T-helper 2 cell treated with Interferon-gamma antibody and Interleukin-4, amounts not matched to agents 5 μg/mL and 100 μg/mL, for 36 hours (primary cell): Measurements from ENCODE around the gene TRAK2.
"Not testable (repeated sequence)": the region's sequence is repeated elsewhere in the genome, so short reads cannot be mapped to it uniquely, and the experiment has no call there.

Source experiments
- DNase-seq: peaks from one replicate; pipeline ENCODE4 v3.0.0; 2021; ENCODE audit warnings: low spot score
- H3K27ac Mint-ChIP-seq: one replicate; pipeline ENCODE4 v1.8.0; 2021; ENCODE audit warnings: mild to moderate bottlenecking, mixed read lengths
- H3K27me3 Mint-ChIP-seq: one replicate; pipeline ENCODE4 v1.8.0; 2021; ENCODE audit warnings: low read depth, mixed read lengths
- H3K36me3 Mint-ChIP-seq: one replicate; pipeline ENCODE4 v1.8.0; 2021; ENCODE audit warnings: low read depth, mixed read lengths
- H3K4me1 Mint-ChIP-seq: one replicate; pipeline ENCODE4 v1.8.0; 2021; ENCODE audit warnings: low read depth, mixed read lengths
- H3K4me3 Mint-ChIP-seq: one replicate; pipeline ENCODE4 v1.8.0; 2022; ENCODE audit warnings: mild to moderate bottlenecking, moderate library complexity, mixed read lengths
- H3K9me3 Mint-ChIP-seq: one replicate; pipeline ENCODE4 v1.8.0; 2021; ENCODE audit warnings: mixed read lengths

The TRAK2 gene

DNA sequence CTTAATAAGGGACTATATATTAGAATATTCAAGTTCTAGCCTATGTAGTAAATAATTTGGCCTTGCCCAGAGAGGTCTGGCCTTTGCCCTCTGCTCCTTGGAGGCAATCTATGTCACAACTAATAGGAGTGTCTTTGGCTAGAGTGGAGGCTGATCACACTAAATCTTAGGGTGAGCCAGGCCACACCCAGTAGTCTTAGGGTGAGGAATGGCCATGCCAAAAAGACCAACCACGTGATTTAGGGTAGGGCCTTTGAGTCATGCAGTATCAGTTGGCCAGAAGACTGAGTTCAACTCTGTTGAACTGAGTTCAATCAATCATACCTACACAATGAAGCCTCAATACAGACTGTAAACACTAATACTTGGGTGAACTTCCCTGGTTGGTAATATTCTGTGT, 68.1 kb downstream of the TRAK2 start:
- Mint-ChIP-seq H3K4me3 (no peak overlapping the region), H3K36me3 (peaks cover 57% of the 10 kb centered on the region), H3K27ac (no peak overlapping the region), H3K9me3 (no peaks in the 10 kb centered on the region), H3K27me3 (no peaks in the 10 kb centered on the region), H3K4me1 (peaks cover 3% of the 10 kb centered on the region)
- DNase-seq, result no peak

DNA sequence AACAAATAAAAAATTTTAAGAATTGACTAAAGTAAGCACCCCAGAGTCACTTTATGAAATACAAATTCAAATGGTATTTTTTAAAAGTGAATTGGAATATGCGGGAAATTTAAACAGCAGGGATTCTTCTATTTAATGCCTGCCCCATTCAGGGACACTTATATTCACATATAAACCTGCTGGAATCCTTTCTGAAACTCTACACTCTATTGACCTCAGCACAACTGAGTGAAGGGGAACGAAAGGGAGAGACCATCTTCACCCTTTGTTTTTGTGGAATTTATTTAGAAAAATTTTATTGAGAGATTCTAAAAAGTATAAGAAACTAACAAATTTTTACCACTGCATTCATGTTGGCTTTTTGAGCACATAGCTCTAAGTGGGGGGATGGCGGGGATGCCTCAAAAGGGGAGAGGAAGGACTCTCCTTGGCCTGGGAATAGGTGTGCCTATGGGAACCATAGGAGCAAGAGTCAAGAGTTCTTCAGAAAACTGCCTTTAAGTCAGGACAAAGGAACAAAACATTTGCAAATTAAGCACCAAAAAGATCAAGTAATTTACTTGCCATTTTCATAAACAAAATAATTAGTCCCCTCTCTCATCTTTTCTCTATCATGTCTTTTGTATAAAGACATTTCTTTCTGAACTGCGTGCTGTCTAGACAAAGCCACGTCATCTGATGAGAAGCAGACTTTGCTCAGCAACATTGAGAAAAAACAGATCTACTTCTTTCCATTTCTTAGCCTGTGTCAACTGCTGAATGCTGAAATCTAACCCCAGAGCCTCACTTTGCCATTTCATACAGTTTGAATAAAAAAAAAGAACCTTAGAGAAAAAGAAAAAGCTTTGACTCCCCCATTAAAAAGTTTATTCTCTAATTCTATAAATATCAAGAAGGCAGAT, 72.5 kb downstream of the TRAK2 start:
- H3K27ac Mint-ChIP-seq, result no peak overlapping the region
- H3K36me3 Mint-ChIP-seq, result peaks cover 53% of the 10 kb centered on the region
- no peak overlapping the region for H3K4me3 Mint-ChIP-seq
- H3K27me3 Mint-ChIP-seq, result no peaks in the 10 kb centered on the region
- peaks cover 5% of the 10 kb centered on the region for H3K9me3 Mint-ChIP-seq
- DNase-seq, result no peak
- no peaks in the 10 kb centered on the region for H3K4me1 Mint-ChIP-seq

DNA sequence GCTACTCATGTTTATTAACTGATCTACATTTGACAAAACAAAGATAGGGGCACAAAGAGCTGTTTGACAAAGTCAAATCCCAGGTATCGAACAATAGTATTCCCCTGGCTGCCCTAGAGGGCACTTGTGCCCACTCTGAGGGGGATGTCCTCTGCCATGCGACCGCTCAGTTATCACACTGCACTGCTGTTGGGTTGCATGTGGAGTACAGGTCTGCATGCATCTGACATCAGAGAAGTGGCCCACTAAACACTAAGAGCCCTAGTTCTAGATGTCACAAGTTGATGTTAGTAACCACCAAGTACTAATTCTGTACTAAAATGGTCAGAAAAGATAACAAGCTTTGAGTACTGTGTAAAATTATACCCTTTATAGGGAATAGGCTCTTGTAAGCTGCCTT, 74.0 kb downstream of the TRAK2 start:
- H3K36me3 Mint-ChIP-seq, result peaks cover 51% of the 10 kb centered on the region
- peaks cover 7% of the 10 kb centered on the region for H3K9me3 Mint-ChIP-seq
- H3K4me1 Mint-ChIP-seq, result no peaks in the 10 kb centered on the region
- no peaks in the 10 kb centered on the region for H3K27me3 Mint-ChIP-seq
- no peak overlapping the region for H3K4me3 Mint-ChIP-seq
- no peak for DNase-seq
- no peak overlapping the region for H3K27ac Mint-ChIP-seq

DNA sequence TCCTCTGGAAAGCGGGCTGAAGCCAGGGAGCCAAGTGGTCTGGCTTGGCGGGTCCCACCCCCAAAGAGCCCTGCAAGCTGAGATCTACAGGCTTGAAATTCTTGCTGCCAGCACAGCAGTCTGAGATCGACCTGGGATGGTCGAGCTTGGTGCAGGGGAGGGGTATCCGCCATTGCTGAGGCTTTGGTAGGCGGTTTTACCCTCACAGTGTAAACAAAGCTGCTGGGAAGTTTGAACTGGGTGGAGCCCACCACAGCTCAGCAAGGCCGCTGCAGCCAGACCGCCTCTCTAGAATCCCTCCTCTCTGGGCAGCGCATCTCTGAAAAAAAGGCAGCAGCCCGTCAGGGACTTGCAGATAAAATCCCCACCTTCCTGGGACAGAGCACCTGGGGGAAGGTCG, 81.5 kb downstream of the TRAK2 start:
- Mint-ChIP-seq H3K36me3 (peaks cover 67% of the 10 kb centered on the region), H3K27ac (no peak overlapping the region), H3K9me3 (peaks cover 26% of the 10 kb centered on the region), H3K27me3 (no peaks in the 10 kb centered on the region), H3K4me3 (no peak overlapping the region), H3K4me1 (no peaks in the 10 kb centered on the region)
- no peak for DNase-seq

DNA sequence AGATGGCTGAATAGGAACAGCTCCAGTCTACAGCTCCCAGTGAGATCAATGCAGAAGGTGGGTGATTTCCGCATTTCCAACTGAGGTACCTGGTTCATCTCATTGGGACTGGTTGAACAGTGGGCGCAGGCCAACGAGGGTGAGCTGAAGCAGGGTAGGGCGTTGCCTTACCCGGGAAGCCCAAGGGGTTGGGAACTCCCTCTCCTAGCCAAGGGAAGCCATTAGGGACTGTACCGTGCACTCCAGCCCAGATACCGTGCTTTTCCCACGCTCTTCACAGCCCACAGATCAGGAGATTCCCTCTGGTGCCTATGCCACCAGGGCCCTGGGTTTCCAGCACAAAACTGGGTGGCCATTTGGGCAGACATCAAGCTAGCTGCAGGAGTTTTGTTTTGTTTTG, 81.9 kb downstream of the TRAK2 start:
- H3K36me3 Mint-ChIP-seq, result peaks cover 65% of the 10 kb centered on the region
- H3K27me3 Mint-ChIP-seq, H3K27ac Mint-ChIP-seq, H3K4me3 Mint-ChIP-seq, H3K4me1 Mint-ChIP-seq, DNase-seq: not testable (repeated sequence)
- peaks cover 28% of the 10 kb centered on the region for H3K9me3 Mint-ChIP-seq

DNA sequence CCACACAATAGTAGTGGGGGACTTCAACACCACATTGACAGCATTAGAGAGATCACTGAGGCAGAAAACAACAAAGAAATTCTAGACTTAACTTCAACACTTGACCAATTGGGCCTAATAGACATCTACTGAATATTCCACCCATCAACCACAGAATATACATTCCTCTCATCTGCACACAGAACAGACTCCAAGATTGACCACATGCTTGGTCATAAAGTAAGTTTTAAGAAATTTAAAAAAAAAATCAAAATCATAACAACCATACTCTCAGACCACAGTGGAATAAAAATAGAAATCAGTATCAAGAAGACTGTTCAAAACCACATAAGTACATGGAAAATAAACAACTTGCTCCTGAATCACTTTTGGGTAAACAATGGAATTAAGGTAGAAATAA, 85.1 kb downstream of the TRAK2 start:
- no peak for DNase-seq
- Mint-ChIP-seq H3K4me1 (peaks cover 25% of the 10 kb centered on the region), H3K9me3 (peaks cover 33% of the 10 kb centered on the region), H3K27me3 (no peaks in the 10 kb centered on the region), H3K27ac (no peak overlapping the region), H3K4me3 (no peak overlapping the region), H3K36me3 (peaks cover 67% of the 10 kb centered on the region)

DNA sequence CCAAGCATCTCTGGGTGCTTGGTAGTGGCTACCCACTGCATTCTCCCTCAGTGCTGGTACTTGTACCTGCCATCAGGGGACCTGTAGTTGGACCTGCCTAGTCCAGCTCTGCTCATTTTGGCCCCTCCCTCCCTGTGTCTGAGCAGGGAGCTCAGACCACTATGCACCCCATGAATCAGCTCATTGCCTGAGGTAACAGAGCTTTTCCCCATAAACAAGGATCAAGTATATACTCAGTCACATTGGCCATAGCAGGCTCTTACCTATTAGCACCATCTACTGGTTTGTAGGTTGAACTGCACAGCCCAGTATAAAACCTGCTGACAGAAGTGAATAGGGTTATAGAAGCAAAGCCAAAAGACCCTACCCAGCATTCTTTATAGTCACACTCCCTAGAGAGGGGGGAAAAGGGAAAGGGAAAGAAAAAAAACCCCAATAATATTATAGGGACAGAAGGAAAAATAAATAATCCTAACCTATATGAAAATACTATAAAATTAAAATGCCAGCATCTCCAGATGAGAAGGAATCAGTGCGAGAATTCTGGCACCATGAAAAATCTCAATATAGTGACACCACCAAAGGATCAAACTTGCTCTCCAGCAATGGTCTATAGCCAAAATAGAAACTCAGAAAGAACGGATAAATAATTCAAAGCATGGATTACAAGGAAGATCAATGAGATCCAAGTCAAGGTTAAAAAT, 87.2 kb downstream of the TRAK2 start:
- Mint-ChIP-seq H3K4me3 (no peak overlapping the region), H3K27me3 (no peaks in the 10 kb centered on the region), H3K9me3 (peaks cover 33% of the 10 kb centered on the region), H3K4me1 (peaks cover 43% of the 10 kb centered on the region), H3K27ac (no peak overlapping the region), H3K36me3 (peaks cover 65% of the 10 kb centered on the region)
- peak; percentile 27 for DNase-seq

DNA sequence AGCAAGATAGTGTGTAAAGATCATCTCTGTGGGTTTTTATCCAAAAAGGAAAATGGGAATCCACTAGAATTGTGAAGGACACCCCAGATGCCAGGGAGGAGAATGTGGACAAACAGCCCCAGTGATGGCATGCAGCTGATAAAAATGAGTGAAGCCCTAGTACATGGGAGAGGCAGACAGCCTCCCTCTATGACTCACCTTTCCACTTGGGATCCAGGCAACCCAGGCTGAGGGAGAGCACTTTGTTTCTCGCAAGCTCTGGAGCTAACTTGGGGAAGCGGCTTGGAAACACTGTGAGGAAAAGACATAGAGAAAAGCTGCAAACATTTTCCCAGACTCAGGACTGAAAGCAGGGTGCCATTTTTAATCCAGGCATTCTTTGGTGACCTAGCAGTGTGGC, 88.9 kb downstream of the TRAK2 start:
- Mint-ChIP-seq H3K36me3 (peaks cover 56% of the 10 kb centered on the region), H3K27me3 (no peaks in the 10 kb centered on the region), H3K4me3 (no peak overlapping the region), H3K27ac (no peak overlapping the region), H3K9me3 (peaks cover 23% of the 10 kb centered on the region), H3K4me1 (peaks cover 49% of the 10 kb centered on the region)
- no peak for DNase-seq

DNA sequence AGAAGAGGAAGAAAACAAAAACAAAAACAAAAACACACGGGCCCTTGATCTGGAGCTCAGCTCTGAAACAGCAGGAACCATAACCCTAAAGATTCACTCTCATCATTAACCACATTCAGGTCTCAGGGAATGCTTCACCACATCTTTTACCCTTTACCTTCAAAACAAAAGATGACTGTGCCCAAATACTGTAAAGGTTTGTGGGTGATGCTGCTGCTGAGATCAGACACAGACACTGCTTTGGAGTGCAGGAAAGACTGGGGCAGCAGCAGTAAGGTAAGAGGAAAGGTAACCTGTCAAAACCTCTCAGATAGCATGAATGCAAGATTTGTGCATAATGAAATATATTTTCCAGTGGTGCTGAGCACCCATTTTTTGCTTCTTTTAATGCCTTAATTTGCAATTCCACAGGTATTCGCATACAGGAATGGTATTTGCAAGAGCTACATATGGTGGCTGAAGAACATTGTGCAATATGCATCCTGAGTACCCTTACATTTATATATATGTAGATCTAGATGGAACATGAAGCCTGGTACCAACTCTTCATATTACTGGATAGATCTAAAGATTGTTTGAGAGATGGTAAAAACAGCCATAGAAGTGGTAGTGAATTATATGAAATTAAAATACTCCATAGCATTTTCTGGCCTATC, 90.1 kb downstream of the TRAK2 start:
- DNase-seq, result no peak
- Mint-ChIP-seq H3K4me1 (peaks cover 49% of the 10 kb centered on the region), H3K27me3 (no peaks in the 10 kb centered on the region), H3K9me3 (peaks cover 14% of the 10 kb centered on the region), H3K4me3 (peak overlapping the region; percentile 22), H3K36me3 (peaks cover 46% of the 10 kb centered on the region), H3K27ac (peak overlapping the region; percentile 28)

DNA sequence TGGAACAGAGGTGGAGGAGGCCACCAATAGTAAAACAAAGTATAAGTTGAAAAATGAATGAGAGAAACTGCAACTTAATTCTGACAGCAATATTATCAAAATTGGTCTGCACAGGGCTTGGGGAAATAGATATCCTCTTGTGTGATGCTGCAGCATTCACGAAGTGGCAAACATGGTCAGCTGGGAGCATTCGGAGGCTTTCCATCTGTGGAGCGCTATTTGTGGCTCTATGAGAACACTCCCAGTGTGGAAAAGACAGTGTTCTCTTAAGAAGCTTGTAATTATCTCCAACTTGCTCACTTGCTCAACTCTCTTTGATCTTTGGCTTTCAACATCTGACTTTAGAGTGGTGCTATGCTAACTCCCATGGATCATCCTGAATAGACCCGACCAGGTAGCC, 91.0 kb downstream of the TRAK2 start:
- H3K4me1 Mint-ChIP-seq, result peaks cover 49% of the 10 kb centered on the region
- peaks cover 14% of the 10 kb centered on the region for H3K9me3 Mint-ChIP-seq
- H3K27me3 Mint-ChIP-seq, result no peaks in the 10 kb centered on the region
- DNase-seq, result no peak
- peaks cover 42% of the 10 kb centered on the region for H3K36me3 Mint-ChIP-seq
- no peak overlapping the region for H3K27ac Mint-ChIP-seq
- H3K4me3 Mint-ChIP-seq, result no peak overlapping the region

DNA sequence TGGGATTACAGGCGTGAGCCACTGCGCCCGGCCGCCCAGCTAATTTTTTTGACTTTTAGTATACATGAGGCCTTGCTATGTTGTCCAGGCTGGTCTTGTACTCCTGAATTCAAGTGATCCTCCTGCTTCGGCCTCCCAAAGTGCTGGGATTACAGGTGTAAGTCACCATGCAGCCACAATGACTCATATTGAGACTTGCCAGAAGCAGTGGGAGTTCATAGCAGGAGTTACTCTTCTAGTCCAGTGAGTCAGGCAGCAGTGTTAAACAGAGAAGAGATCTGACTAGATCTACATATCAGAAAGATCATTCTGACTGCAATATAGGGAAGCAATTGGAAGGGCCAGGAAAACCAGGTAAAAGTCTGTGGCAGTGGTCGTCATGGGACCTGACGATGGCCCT, 92.6 kb downstream of the TRAK2 start:
- H3K27ac Mint-ChIP-seq, result no peak overlapping the region

DNA sequence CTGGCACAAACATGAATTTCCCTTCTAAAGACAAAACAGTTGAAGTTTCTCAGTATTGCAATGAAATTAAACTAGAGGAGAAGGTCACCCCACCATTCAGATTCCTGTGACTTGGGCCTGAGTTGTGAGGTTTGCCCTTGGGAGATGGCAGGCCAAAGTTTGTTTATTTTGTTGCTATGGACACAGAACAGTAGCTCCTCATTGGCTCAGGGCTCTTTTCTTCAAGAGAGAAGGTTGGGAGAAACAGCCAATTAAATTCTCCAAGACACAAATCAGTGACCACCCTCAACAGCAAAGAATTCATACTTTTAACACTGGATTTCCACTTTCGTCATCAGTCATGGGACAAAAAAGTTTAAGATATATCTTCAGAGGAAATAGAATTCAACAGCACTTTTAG, 94.0 kb downstream of the TRAK2 start, which contains the start of gene FLACC1:
TSS of gene FLACC1 (minus strand) at position 125 of the 400 bp plus-strand sequence. CDS start 5,941 bp downstream, outside the sequence.
- peak within 1 kb of the TSS; percentile 7 for H3K27ac Mint-ChIP-seq
- no peaks in the 10 kb centered on the region for H3K9me3 Mint-ChIP-seq
- H3K4me1 Mint-ChIP-seq, result peaks cover 34% of the 10 kb centered on the region
- H3K36me3 Mint-ChIP-seq, result peaks cover 23% of the 10 kb centered on the region
- no peak within 1 kb of the TSS for H3K4me3 Mint-ChIP-seq
- no peaks in the 10 kb centered on the region for H3K27me3 Mint-ChIP-seq
- DNase-seq, result no peak

More for the DNA sequence above, 92.6 kb downstream of the TRAK2 start:
- no peaks in the 10 kb centered on the region for H3K27me3 Mint-ChIP-seq
- DNase-seq, result peak; percentile 62
- peaks cover 6% of the 10 kb centered on the region for H3K9me3 Mint-ChIP-seq
- H3K36me3 Mint-ChIP-seq, result peaks cover 34% of the 10 kb centered on the region
- H3K4me3 Mint-ChIP-seq, result no peak overlapping the region
- peaks cover 44% of the 10 kb centered on the region for H3K4me1 Mint-ChIP-seq

DNA sequence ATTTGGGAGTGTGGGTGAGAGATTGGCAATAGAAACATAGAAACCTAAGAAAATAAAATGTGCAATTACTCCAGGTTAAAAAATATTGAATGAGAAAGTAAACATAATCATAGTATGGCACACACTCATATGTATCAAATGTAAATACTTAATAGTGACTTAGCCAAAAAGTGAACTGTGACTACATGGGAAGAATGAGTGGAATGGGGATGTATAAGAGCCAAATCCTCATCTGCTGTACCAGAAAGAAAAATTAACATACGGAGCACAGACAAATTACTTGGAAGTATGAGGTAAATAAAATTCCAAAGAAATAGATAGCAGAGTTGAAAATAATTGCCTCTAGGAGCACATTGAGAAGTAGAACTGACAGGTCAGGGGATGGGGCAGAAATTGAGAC, 98.1 kb downstream of the TRAK2 start:
- Mint-ChIP-seq H3K27ac (no peak overlapping the region), H3K27me3 (no peaks in the 10 kb centered on the region), H3K9me3 (no peaks in the 10 kb centered on the region), H3K4me3 (no peak overlapping the region), H3K4me1 (peaks cover 1% of the 10 kb centered on the region), H3K36me3 (peaks cover 2% of the 10 kb centered on the region)
- no peak for DNase-seq

DNA sequence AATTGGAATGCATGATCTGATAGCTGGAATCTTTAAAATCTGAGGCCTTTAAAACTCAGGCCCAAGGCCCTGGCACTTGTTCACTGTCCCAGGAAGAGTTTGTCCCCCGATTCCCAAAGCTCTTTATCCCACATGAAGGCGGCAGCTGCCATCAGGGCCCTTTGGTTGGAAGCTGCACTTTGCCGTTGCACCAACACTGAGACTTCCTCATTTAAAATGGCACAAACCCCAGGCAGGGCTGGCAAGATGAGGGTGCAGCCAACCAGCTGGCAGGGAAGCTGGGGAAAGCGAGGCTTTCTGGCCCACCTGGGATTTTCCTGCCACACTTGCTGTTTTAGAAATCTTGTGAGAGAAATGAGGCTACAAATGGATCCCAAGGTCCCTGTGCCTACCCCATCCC, 100.4 kb downstream of the TRAK2 start:
- H3K27me3 Mint-ChIP-seq, result no peaks in the 10 kb centered on the region

More for the DNA sequence above, 100.4 kb downstream of the TRAK2 start:
- no peak for DNase-seq
- no peak overlapping the region for H3K4me3 Mint-ChIP-seq
- H3K36me3 Mint-ChIP-seq, result peaks cover 2% of the 10 kb centered on the region
- no peaks in the 10 kb centered on the region for H3K9me3 Mint-ChIP-seq
- no peaks in the 10 kb centered on the region for H3K4me1 Mint-ChIP-seq
- H3K27ac Mint-ChIP-seq, result no peak overlapping the region
